A549 treated with dexamethasone at 1 μM for 4 hours (cell line): Measurements from ENCODE around the gene CHCHD6. TPM values are rescaled to one million over a fixed set of nuclear protein-coding genes. Genes with fewer than 3 reads are reported as not detected.

Experiments
- total RNA-seq: library from RNA; stranded (reverse); fragments of 200-300 nt; extraction: Qiagen RNA extraction; gene quantifications from 5 replicates; pipeline ENCODE4 v1.2.3, GENCODE V29; 2022

CHCHD6 gene
- 17.9 to 21.9 TPM (median 19.2 TPM) in 5 replicates for total RNA-seq

GRCh38 chr3:126703512-126704493, at the start of gene CHCHD6:
TSS of gene CHCHD6 (plus strand) at chr3:126704240. CDS start at chr3:126704313, 73 bp downstream.

GRCh38 chr3:126654571-126655383, 49.3 kb upstream of the CHCHD6 start, which contains the start of gene TXNRD3:
TSS of gene TXNRD3 (minus strand) at chr3:126655124.

GRCh38 chr3:126982471-126983175, 278.6 kb downstream of the CHCHD6 start, which contains the start of gene PLXNA1:
TSS of gene PLXNA1 (plus strand) at chr3:126983115. CDS start at chr3:126988594, 5,479 bp downstream.

Other genes starting within 250 kb of the CHCHD6 start
- gene ZXDC, start 228.3 kb upstream of the CHCHD6 start, total RNA-seq = 6.0 to 9.7 TPM (median 8.8 TPM) in 5 replicates
- not detected in 5 replicates for gene UROC1, start 186.5 kb upstream of the CHCHD6 start, total RNA-seq
- 0.59 to 0.88 TPM (median 0.63 TPM) in 5 replicates for gene CHST13, start 180.1 kb upstream of the CHCHD6 start, total RNA-seq
- not detected in 5 replicates for gene C3orf22, start 145.3 kb upstream of the CHCHD6 start, total RNA-seq
- gene TXNRD3, start 49.1 kb upstream of the CHCHD6 start, total RNA-seq = 5.6 to 8.2 TPM (median 7.3 TPM) in 5 replicates